K562 (cell line): ENCODE data around the gene CNKSR3. TPM values are rescaled to one million over a fixed set of nuclear protein-coding genes. Genes with fewer than 3 reads are reported as not detected.

Experiments used
- CCNT2 ChIP-seq: IDR thresholded peaks from 2 replicates; pipeline ENCODE4 v1.6.1; 2011; ENCODE audit warnings: borderline replicate concordance, low read depth, mild to moderate bottlenecking, moderate library complexity, mixed read lengths, low read length; ENCODE audit not compliant: insufficient read length; ENCODE audit errors: extremely low read depth
- DACH1 ChIP-seq: fragments of 450-650 bp; IDR thresholded peaks from 2 replicates; pipeline ENCODE4 v1.6.1; 2018; ENCODE audit not compliant: partially characterized antibody
- ETV6 ChIP-seq, 3 experiments: fragments of 150-350 bp in 1 of 3; sonication (generic) in 1 of 3; formaldehyde crosslinking in 1 of 3; IDR thresholded peaks; 2 replicates each; pipeline versions ENCODE4 v1.6.1 to v1.8.0; 2014 to 2022; ENCODE audit warnings: borderline replicate concordance in 2 of 3, low read depth in 2 of 3, antibody characterized with exemption in 1 of 3, low read length in 1 of 3, mild to moderate bottlenecking in 1 of 3, missing genetic modification reagents in 1 of 3
- GATAD2B ChIP-seq: fragments of 450-650 bp; IDR thresholded peaks from 2 replicates; pipeline ENCODE4 v1.6.1; 2017; ENCODE audit warnings: mild to moderate bottlenecking, borderline replicate concordance
- HDAC2 ChIP-seq: fragments of 450-650 bp; IDR thresholded peaks from 2 replicates; pipeline ENCODE4 v1.6.1; 2016; ENCODE audit warnings: mild to moderate bottlenecking
- HDAC3 ChIP-seq: fragments of 450-650 bp; IDR thresholded peaks from 2 replicates; pipeline ENCODE4 v1.6.1; 2018; ENCODE audit warnings: borderline replicate concordance, mild to moderate bottlenecking, moderate library complexity; ENCODE audit not compliant: partially characterized antibody
- JUND ChIP-seq, 2 experiments: IDR thresholded peaks; 2 replicates in 1 of 2; 3 replicates in 1 of 2; pipeline ENCODE4 v1.6.1; 2011; ENCODE audit warnings: borderline replicate concordance in 2 of 2, low read depth in 2 of 2, low read length in 2 of 2, improper control_type of control experiment in 1 of 2, missing biosample characterization in 1 of 2, missing genetic modification characterization in 1 of 2, missing genetic modification reagents in 1 of 2
- LEF1 ChIP-seq: fragments of 450-650 bp; IDR thresholded peaks from 2 replicates; pipeline ENCODE4 v1.6.1; 2016; ENCODE audit warnings: mild to moderate bottlenecking
- MEIS2 ChIP-seq: fragments of 450-650 bp; IDR thresholded peaks from 2 replicates; pipeline ENCODE4 v1.6.1; 2014; ENCODE audit warnings: mild to moderate bottlenecking; ENCODE audit not compliant: partially characterized antibody
- MTA3 ChIP-seq: fragments of 450-650 bp; formaldehyde crosslinking; IDR thresholded peaks from 2 replicates; pipeline ENCODE4 v1.6.1; 2017; ENCODE audit warnings: mild to moderate bottlenecking, borderline replicate concordance
- POLR2AphosphoS5 ChIP-seq: IDR thresholded peaks from 2 replicates; pipeline ENCODE4 v1.6.1; 2011; ENCODE audit warnings: mild to moderate bottlenecking, low read depth, low read length, moderate library complexity; ENCODE audit not compliant: control insufficient read depth, insufficient read depth
- RBM25 ChIP-seq: fragments of 200-400 bp; formaldehyde crosslinking; IDR thresholded peaks from 2 replicates; pipeline ENCODE4 v1.6.1; 2018; ENCODE audit warnings: low read length, low read depth, moderate library complexity; ENCODE audit not compliant: severe bottlenecking
- SRSF7 ChIP-seq: fragments of 200-400 bp; formaldehyde crosslinking; optimal IDR thresholded peaks from 2 replicates; pipeline ENCODE3; 2017; ENCODE audit warnings: mild to moderate bottlenecking, low read depth, low read length
- STAT5A ChIP-seq: IDR thresholded peaks from 2 replicates; pipeline ENCODE4 v1.6.1; 2012; ENCODE audit warnings: low read length, inconsistent platforms, borderline replicate concordance
- ZFP36 ChIP-seq: fragments of 150-350 bp; IDR thresholded peaks from 2 replicates; pipeline ENCODE4 v1.6.1; 2018; ENCODE audit warnings: low read length, low read depth; ENCODE audit not compliant: partially characterized antibody
- ZNF766 ChIP-seq: fragments of 200-800 bp; sonication (Bioruptor generic); conservative IDR thresholded peaks from 2 replicates; pipeline ENCODE4 v1.6.1; 2016; ENCODE audit warnings: missing genetic modification characterization, missing compliant biosample characterization
- polyA plus RNA-seq, 8 experiments: library from polyadenylated mRNA; depleted of rRNA in 4 of 8; stranded (reverse) in 5 of 8; unstranded in 3 of 8; fragments of >200 nt; fragmentation: Nextera tagmentation in 2 of 8; fragmentation: Illumina TruSeq in 1 of 8; extraction: Ambion mirVana in 2 of 8; extraction: Trizol in 1 of 8; gene quantifications; 2 replicates each; pipeline versions ENCODE4 v1.2.1 to v1.2.3, GENCODE V29; 2011 to 2014; ENCODE audit warnings: inconsistent platforms in 1 of 8, missing spikeins in 1 of 8
- total RNA-seq, 7 experiments: library from RNA; depleted of rRNA in 6 of 7; stranded (reverse); fragments of >200 nt in 6 of 7; fragmentation: Illumina TruSeq in 2 of 7; extraction: Trizol in 2 of 7; gene quantifications; 2 replicates each; pipeline versions ENCODE4 v1.2.1 to v1.2.3, GENCODE V29; 2011 to 2021; ENCODE audit warnings: low replicate concordance in 1 of 7
- TF ChIP-seq, protein P1 (sequence below), 2 experiments: fragments of 450-650 bp; IDR thresholded peaks; 2 replicates each; pipeline ENCODE4 v1.6.1; 2018; ENCODE audit warnings: mild to moderate bottlenecking in 2 of 2, low read depth in 1 of 2; ENCODE audit not compliant: partially characterized antibody in 2 of 2
- TF ChIP-seq, protein P2 (sequence below), 2 experiments: fragments of 250-450 bp in 1 of 2; fragments of 450-650 bp in 1 of 2; sonication (Bioruptor Pico) in 1 of 2; IDR thresholded peaks; 2 replicates each; pipeline versions ENCODE4 v1.6.1 to v1.8.0; 2016 to 2021; ENCODE audit warnings: mild to moderate bottlenecking in 2 of 2, moderate library complexity in 2 of 2, missing compliant biosample characterization in 1 of 2, missing genetic modification characterization in 1 of 2
- TF ChIP-seq, protein P3 (sequence below): fragments of 450-650 bp; IDR thresholded peaks from 2 replicates; pipeline ENCODE4 v1.6.1; 2016

Gene CNKSR3
- total and polyA plus RNA-seq, 9 of the 15 experiments (the other 6 are each of a cell fraction or from before 2014, with no cell fraction given): 4.5 to 29.6 (median 9.5) TPM

DNA sequence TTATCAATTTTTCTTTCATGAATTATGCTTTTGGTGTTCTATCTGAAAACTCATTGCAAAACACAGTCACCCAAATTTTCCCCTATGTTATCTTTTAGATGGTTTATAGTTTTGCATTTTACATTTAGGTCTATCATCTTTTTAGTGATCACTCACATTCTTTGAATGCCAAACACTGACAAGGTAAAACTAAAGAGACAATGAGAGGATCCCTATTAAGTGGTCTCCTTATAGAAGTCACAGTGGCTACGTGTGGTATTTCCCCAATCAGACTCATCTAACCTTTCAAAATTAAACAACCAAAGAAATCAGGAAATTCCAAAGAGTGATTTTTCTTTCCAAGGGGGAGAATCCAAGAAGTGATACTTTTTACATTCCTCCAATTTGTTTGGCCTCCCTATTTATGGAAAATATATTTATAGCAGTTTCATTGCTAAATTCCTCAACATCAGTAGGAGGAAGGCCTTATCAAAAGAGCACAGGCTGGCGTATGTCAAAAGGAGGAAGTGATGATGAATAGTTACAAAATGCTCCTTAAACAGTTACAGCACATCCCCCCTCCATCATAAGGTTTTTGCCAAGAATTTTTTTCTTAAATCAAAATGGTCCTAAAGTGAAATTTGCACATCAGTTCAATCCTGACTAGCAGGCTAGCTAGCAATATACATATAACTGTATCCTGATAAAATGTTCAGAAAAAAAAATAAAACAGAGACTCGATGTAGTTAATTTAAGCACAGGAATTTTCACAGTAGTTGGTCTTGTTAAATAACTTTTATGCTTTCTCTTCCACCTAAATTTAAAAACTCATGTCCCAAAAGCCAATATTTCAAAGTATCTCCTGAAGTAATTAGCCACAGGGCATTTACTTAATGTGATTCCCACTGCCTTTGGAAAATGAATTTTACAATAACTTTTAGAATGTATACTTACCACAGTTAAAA, 77.7 kb downstream of the CNKSR3 start (continued):
- TF ChIP-seq ETV6 (IDR thresholded peaks at IDR 0.05; ENCODE audit: borderline replicate concordance in 1 of 2, low read depth in 2 of 2, low read length in 1 of 2) (peak in 1 of 2 experiments; percentile 89; a peak in 2 of 4 replicates), ETV6 (CRISPR knock-in tag; IDR thresholded peaks at IDR 0.05; ENCODE audit: borderline replicate concordance) (no peak), SRSF7 (no peak), HDAC3 (peak; percentile 88), MTA3 (peak; percentile 21; the same call in 1 of the 2 replicates), DACH1 (peak; percentile 65), POLR2AphosphoS5 (peak; percentile 76), JUND (IDR thresholded peaks at IDR 0.05; ENCODE audit: borderline replicate concordance, low read depth, low read length) (peak; percentile 73), JUND (tag; IDR thresholded peaks at IDR 0.05; ENCODE audit: borderline replicate concordance, low read depth, low read length) (peak; percentile 45; the same call in 1 of the 3 replicates), GATAD2B (peak; percentile 75), MEIS2 (peak; percentile 99), STAT5A (peak; percentile 86; the same call in 1 of the 2 replicates), HDAC2 (peak; percentile 73; the same call in 1 of the 2 replicates), CCNT2 (peak; percentile 79), RBM25 (peak; percentile 28), LEF1 (peak; percentile 88), ZFP36 (no peak), ZNF766 (CRISPR knock-in tag) (0 out of 2 replicates have a peak, but pooled peaks have one; percentile 23)
- TF ChIP-seq, protein P1, sequence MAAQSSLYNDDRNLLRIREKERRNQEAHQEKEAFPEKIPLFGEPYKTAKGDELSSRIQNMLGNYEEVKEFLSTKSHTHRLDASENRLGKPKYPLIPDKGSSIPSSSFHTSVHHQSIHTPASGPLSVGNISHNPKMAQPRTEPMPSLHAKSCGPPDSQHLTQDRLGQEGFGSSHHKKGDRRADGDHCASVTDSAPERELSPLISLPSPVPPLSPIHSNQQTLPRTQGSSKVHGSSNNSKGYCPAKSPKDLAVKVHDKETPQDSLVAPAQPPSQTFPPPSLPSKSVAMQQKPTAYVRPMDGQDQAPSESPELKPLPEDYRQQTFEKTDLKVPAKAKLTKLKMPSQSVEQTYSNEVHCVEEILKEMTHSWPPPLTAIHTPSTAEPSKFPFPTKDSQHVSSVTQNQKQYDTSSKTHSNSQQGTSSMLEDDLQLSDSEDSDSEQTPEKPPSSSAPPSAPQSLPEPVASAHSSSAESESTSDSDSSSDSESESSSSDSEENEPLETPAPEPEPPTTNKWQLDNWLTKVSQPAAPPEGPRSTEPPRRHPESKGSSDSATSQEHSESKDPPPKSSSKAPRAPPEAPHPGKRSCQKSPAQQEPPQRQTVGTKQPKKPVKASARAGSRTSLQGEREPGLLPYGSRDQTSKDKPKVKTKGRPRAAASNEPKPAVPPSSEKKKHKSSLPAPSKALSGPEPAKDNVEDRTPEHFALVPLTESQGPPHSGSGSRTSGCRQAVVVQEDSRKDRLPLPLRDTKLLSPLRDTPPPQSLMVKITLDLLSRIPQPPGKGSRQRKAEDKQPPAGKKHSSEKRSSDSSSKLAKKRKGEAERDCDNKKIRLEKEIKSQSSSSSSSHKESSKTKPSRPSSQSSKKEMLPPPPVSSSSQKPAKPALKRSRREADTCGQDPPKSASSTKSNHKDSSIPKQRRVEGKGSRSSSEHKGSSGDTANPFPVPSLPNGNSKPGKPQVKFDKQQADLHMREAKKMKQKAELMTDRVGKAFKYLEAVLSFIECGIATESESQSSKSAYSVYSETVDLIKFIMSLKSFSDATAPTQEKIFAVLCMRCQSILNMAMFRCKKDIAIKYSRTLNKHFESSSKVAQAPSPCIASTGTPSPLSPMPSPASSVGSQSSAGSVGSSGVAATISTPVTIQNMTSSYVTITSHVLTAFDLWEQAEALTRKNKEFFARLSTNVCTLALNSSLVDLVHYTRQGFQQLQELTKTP (IDR thresholded peaks at IDR 0.05; ENCODE audit: low read depth in 1 of 2, partially characterized antibody in 2 of 2): peak; percentile 58 to 64
- TF ChIP-seq, protein P2, sequence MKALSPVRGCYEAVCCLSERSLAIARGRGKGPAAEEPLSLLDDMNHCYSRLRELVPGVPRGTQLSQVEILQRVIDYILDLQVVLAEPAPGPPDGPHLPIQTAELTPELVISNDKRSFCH (CRISPR knock-in tag; IDR thresholded peaks at IDR 0.05): no peak
- TF ChIP-seq, protein P2 (tag; IDR thresholded peaks at IDR 0.05): peak; percentile 88
- TF ChIP-seq, protein P3, sequence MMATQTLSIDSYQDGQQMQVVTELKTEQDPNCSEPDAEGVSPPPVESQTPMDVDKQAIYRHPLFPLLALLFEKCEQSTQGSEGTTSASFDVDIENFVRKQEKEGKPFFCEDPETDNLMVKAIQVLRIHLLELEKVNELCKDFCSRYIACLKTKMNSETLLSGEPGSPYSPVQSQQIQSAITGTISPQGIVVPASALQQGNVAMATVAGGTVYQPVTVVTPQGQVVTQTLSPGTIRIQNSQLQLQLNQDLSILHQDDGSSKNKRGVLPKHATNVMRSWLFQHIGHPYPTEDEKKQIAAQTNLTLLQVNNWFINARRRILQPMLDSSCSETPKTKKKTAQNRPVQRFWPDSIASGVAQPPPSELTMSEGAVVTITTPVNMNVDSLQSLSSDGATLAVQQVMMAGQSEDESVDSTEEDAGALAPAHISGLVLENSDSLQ: peak; percentile 83
